Measurements from ENCODE around the gene ZDHHC11. TPM values are rescaled to one million over a fixed set of nuclear protein-coding genes. Genes with fewer than 3 reads are reported as not detected.

The ZDHHC11 gene
- total RNA-seq, 4 donors from 2014 or later, result 4.3 to 13.5 (median 10.9) TPM

- Histone ChIP-seq H3K27me3 (no peaks in the 10 kb centered on the region), H3K9me3 (no peaks in the 10 kb centered on the region), H3K4me1 (peaks cover 0 to 16% (median 12%) of the 10 kb centered on the region in 4 donors), H3K27ac (replicated peaks in 1 of 4) (peak overlapping the region in 1 of 4 donors; percentile 4), H3K36me3 (peaks cover 54 to 85% (median 80%) of the 10 kb centered on the region in 4 donors), H3K4me3 (no peak overlapping the region)
- intact Hi-C loops (cut with DNase I), result no loop called here
- 63% methylated on average over 10 of the region's 15 CpGs for WGBS
- no peak for DNase-seq (ENCODE audit: extremely low spot score)
- no peak for TF ChIP-seq POLR2A (IDR thresholded peaks at IDR 0.05; ENCODE audit: low read depth)
- TF ChIP-seq, protein P1, sequence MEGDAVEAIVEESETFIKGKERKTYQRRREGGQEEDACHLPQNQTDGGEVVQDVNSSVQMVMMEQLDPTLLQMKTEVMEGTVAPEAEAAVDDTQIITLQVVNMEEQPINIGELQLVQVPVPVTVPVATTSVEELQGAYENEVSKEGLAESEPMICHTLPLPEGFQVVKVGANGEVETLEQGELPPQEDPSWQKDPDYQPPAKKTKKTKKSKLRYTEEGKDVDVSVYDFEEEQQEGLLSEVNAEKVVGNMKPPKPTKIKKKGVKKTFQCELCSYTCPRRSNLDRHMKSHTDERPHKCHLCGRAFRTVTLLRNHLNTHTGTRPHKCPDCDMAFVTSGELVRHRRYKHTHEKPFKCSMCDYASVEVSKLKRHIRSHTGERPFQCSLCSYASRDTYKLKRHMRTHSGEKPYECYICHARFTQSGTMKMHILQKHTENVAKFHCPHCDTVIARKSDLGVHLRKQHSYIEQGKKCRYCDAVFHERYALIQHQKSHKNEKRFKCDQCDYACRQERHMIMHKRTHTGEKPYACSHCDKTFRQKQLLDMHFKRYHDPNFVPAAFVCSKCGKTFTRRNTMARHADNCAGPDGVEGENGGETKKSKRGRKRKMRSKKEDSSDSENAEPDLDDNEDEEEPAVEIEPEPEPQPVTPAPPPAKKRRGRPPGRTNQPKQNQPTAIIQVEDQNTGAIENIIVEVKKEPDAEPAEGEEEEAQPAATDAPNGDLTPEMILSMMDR (IDR thresholded peaks at IDR 0.05), result no peak
- TF ChIP-seq POLR2AphosphoS5 (IDR thresholded peaks at IDR 0.05), result no peak
- no peak for TF ChIP-seq EP300 (IDR thresholded peaks at IDR 0.05)
Measured at GRCh38 chr5:864492-865167, 13.8 kb upstream of the ZDHHC11 start.

DNA sequence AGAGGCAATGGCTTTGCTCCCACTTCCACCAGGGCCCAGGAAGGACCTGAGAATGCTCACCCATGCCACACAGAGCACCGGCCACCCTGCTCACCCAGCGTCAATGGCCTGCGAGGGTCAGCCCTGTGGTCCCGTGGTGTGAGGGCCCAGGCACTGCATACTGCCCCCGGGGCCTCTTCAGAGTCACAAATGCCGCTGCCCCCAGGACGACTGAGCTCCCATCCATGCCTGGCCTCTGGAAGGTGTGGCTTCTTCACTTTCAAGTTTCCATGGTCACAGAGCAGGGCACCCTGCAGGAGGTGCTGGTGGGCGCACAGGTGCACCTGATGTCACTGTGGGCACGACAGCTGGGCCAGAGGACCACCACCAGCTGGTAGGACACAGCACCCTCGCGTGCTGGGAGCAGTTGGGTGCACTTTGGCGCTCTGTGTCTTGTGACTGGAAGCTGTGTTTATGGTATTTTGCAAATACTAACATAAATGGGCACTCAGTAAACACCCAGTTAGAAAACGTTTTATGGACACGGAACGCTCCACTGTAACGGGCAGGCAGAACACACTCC, 12.5 kb upstream of the ZDHHC11 start:
- H3K9me3 ChIP-seq, result no peaks in the 10 kb centered on the region
- 87% methylated on average over 9 of the region's 16 CpGs for WGBS
- intact Hi-C loops (cut with DNase I), result no loop called here
- peaks cover 41 to 74% (median 68%) of the 10 kb centered on the region in 4 donors for H3K36me3 ChIP-seq
- no peak for DNase-seq (ENCODE audit: extremely low spot score)
- peaks cover 0 to 16% (median 12%) of the 10 kb centered on the region in 4 donors for H3K4me1 ChIP-seq
- no peak overlapping the region for H3K4me3 ChIP-seq
- TF ChIP-seq POLR2A (IDR thresholded peaks at IDR 0.05; ENCODE audit: low read depth) (no peak), POLR2AphosphoS5 (IDR thresholded peaks at IDR 0.05) (no peak), EP300 (IDR thresholded peaks at IDR 0.05) (no peak)
- TF ChIP-seq, protein P1 (IDR thresholded peaks at IDR 0.05), result no peak
- H3K27me3 ChIP-seq, result no peaks in the 10 kb centered on the region
- no peak overlapping the region for H3K27ac ChIP-seq (replicated peaks in 1 of 4)

DNA sequence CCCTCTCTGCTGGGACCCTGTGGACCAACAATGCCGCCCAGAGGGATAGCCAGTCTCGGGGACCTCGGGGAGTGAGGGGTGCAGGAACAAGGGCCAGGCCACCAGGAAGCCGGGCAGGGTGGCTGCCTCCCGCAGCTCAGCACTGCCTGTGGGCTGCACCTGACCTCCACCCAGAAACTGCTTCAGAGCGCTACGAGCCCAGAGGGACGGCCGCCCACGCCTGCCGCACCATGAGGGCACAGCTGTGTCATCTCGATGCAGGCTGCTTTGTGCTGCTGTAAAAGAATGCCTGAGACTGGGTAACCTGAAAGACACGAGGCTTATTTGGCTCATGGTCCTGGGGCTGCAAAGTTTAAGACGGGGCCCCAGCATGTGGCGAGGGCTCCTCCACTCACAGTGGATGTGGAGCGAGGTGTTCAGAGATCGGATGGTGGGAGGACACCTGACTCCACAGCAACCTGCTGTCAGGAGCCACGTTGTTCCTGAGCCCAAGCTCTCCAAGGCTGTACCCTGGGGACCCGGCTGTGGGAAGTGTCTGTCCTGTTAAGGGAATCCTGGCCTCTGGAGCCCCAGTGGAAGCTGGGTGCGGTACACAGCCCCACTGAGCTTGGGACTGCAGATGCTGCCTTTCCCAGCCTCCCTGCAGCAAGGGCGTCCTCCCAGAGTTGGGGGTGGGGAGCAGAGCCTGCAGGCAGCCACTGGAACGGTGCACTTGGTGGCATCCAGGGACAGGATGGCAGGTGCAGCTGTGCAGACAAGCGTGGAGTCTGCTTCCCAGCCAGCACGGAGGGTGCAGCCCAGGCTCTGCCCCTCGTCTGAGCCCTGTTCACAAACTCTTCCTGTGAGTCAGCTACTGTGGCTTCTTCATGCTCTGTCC, 11.8 kb upstream of the ZDHHC11 start:
- TF ChIP-seq, protein P1 (IDR thresholded peaks at IDR 0.05), result no peak
- TF ChIP-seq POLR2A (IDR thresholded peaks at IDR 0.05; ENCODE audit: low read depth) (no peak), EP300 (IDR thresholded peaks at IDR 0.05) (no peak), POLR2AphosphoS5 (IDR thresholded peaks at IDR 0.05) (no peak)
- Histone ChIP-seq H3K4me3 (no peak overlapping the region), H3K27me3 (no peaks in the 10 kb centered on the region), H3K4me1 (peaks cover 0 to 16% (median 12%) of the 10 kb centered on the region in 4 donors), H3K9me3 (no peaks in the 10 kb centered on the region), H3K36me3 (peaks cover 38 to 66% (median 61%) of the 10 kb centered on the region in 4 donors), H3K27ac (replicated peaks in 1 of 4) (no peak overlapping the region)
- WGBS, result 78% methylated on average over 10 of the region's 25 CpGs
- no peak for DNase-seq (ENCODE audit: extremely low spot score)
- intact Hi-C loops (cut with DNase I), result no loop called here

DNA sequence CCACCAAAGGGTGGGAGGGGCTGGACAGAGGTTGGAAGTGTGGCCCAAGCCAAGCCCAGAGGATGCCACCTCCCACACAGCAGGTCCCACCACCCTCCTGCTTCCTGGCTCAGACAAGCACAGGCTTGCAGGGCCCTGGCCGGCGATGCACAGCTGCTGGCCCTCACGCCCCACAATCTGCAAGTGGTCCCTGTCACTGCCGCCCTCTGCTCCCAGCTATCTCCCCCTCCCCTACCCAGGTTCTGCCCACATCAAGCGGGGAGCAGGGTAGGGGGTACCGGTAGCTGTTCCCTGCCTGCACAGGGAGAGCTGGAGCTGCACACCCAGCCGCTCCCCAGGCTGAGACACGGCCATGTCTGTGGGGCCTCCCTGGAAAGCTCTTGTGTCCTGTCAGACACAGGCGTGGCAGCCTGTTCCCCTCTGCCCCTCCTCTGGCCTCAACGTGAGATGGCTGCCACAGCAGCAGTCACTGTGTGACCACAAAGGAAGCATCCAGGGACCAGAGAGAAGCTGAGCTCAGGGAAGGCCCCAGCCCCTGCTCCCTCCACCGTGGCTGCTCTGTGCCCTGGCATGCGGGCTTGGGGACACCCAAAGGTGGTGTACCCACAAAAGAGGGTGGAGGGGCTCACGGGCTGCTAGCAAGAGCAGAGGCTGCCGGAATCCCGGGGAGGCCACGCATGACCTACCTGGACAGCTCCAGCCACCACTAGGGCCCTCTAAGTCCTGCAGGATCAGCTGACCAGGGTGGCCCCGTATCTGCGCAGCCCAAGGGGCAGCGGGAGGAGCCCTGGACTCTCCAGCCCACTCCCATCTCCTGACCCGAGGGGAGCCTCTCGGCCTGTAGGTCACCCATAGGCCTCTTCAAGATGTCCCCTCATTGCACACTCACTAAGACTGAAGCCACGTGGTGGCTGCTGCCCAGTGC, 10.9 kb upstream of the ZDHHC11 start:
- Histone ChIP-seq H3K36me3 (peaks cover 30 to 57% (median 52%) of the 10 kb centered on the region in 4 donors), H3K27me3 (no peaks in the 10 kb centered on the region), H3K27ac (replicated peaks in 1 of 4) (no peak overlapping the region), H3K4me1 (peaks cover 0 to 16% (median 12%) of the 10 kb centered on the region in 4 donors), H3K4me3 (no peak overlapping the region), H3K9me3 (no peaks in the 10 kb centered on the region)
- DNase-seq (ENCODE audit: extremely low spot score), result no peak
- 87% methylated on average over 8 of the region's 22 CpGs for WGBS
- TF ChIP-seq POLR2AphosphoS5 (IDR thresholded peaks at IDR 0.05), result no peak
- no peak for TF ChIP-seq EP300 (IDR thresholded peaks at IDR 0.05)
- TF ChIP-seq, protein P1 (IDR thresholded peaks at IDR 0.05), result no peak
- TF ChIP-seq POLR2A (IDR thresholded peaks at IDR 0.05; ENCODE audit: low read depth), result no peak
- intact Hi-C loops (cut with DNase I), result no loop called here

Measured in esophagus muscularis mucosa (tissue), 4 donors.